ENCODE data around the gene IL17D.

GRCh38 chr13:20691616-20692015 lies 11.9 kb upstream of the IL17D start:
- TF ChIP-seq CTCF (IDR thresholded peaks at IDR 0.05; ENCODE audit: insufficient read depth, low read length, poor library complexity, severe bottlenecking) (no peak), EZH2phosphoT487 (conservative IDR thresholded peaks at IDR 0.05; ENCODE audit: low read length) (no peak)

Measured in SU-DHL-6 (cell line).